ENCODE results near the gene OR2T29.

- TF ChIP-seq, protein P1, sequence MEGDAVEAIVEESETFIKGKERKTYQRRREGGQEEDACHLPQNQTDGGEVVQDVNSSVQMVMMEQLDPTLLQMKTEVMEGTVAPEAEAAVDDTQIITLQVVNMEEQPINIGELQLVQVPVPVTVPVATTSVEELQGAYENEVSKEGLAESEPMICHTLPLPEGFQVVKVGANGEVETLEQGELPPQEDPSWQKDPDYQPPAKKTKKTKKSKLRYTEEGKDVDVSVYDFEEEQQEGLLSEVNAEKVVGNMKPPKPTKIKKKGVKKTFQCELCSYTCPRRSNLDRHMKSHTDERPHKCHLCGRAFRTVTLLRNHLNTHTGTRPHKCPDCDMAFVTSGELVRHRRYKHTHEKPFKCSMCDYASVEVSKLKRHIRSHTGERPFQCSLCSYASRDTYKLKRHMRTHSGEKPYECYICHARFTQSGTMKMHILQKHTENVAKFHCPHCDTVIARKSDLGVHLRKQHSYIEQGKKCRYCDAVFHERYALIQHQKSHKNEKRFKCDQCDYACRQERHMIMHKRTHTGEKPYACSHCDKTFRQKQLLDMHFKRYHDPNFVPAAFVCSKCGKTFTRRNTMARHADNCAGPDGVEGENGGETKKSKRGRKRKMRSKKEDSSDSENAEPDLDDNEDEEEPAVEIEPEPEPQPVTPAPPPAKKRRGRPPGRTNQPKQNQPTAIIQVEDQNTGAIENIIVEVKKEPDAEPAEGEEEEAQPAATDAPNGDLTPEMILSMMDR (IDR thresholded peaks at IDR 0.05), result no peak
- TF ChIP-seq POLR2A (IDR thresholded peaks at IDR 0.05), result no peak
Observed at GRCh38 chr1:248611883-248612414, 49.4 kb upstream of the OR2T29 start.
